Fibroblast of skin of left quadriceps (primary cell): ENCODE results near the gene SH3RF1.

Experiments used
- DNase-seq, 2 experiments: peaks; one replicate each; pipeline ENCODE4 v3.0.0-alpha.2; 2013; ENCODE audit warnings: low read depth in 2 of 2

The SH3RF1 gene

GRCh38 chr4:169103966-169104412 is 166.8 kb downstream of the SH3RF1 start:
- no peak for DNase-seq

GRCh38 chr4:169102026-169102425 is 168.7 kb downstream of the SH3RF1 start:
- DNase-seq: no peak

- DNase-seq: no peak
These were observed 170.1 kb downstream of the SH3RF1 start for GRCh38 chr4:169100670-169101101.

- no peak for DNase-seq
These were observed 171.0 kb downstream of the SH3RF1 start for GRCh38 chr4:169099771-169100180.

- no peak for DNase-seq
These were observed 171.6 kb downstream of the SH3RF1 start for GRCh38 chr4:169098969-169099690.

GRCh38 chr4:169098532-169098931 is 172.2 kb downstream of the SH3RF1 start:
- no peak for DNase-seq

- DNase-seq: no peak
These were observed 172.7 kb downstream of the SH3RF1 start for GRCh38 chr4:169098054-169098497.

GRCh38 chr4:169096221-169096620 is 174.5 kb downstream of the SH3RF1 start:
- DNase-seq: no peak

- DNase-seq: no peak
These were observed 176.0 kb downstream of the SH3RF1 start for GRCh38 chr4:169094656-169095231.

- no peak for DNase-seq
These were observed 177.8 kb downstream of the SH3RF1 start for GRCh38 chr4:169092889-169093522.

GRCh38 chr4:169090484-169091215 is 180.1 kb downstream of the SH3RF1 start:
- DNase-seq: no peak

- DNase-seq: no peak
These were observed 181.8 kb downstream of the SH3RF1 start for GRCh38 chr4:169089004-169089403.

GRCh38 chr4:169084954-169085353 is 185.8 kb downstream of the SH3RF1 start:
- DNase-seq: no peak

GRCh38 chr4:169080981-169081380 is 189.8 kb downstream of the SH3RF1 start:
- DNase-seq: peak; percentile 75 to 78

GRCh38 chr4:169079942-169080827 is 190.6 kb downstream of the SH3RF1 start:
- peak in 1 of 2 experiments; percentile 43 for DNase-seq

GRCh38 chr4:169074117-169074516 is 196.6 kb downstream of the SH3RF1 start:
- no peak for DNase-seq

- no peak for DNase-seq
These were observed 199.0 kb downstream of the SH3RF1 start for GRCh38 chr4:169071747-169072146.

- no peak for DNase-seq
These were observed 199.9 kb downstream of the SH3RF1 start for GRCh38 chr4:169070895-169071218.

GRCh38 chr4:169070071-169070894 is 200.5 kb downstream of the SH3RF1 start:
- peak; percentile 92 to 93 for DNase-seq

- no peak for DNase-seq
These were observed 202.3 kb downstream of the SH3RF1 start for GRCh38 chr4:169068423-169068822.
